Amniotic epithelial cell (primary cell): Measurements from ENCODE around the gene LHFPL2.
"Not testable (repeated sequence)": the region's sequence is repeated elsewhere in the genome, so short reads cannot be mapped to it uniquely, and the experiment has no call there.

Source experiments
- DNase-seq: peaks from one replicate; pipeline ENCODE4 v3.0.0-alpha.2; 2010; ENCODE audit warnings: low read depth

LHFPL2 gene

DNA sequence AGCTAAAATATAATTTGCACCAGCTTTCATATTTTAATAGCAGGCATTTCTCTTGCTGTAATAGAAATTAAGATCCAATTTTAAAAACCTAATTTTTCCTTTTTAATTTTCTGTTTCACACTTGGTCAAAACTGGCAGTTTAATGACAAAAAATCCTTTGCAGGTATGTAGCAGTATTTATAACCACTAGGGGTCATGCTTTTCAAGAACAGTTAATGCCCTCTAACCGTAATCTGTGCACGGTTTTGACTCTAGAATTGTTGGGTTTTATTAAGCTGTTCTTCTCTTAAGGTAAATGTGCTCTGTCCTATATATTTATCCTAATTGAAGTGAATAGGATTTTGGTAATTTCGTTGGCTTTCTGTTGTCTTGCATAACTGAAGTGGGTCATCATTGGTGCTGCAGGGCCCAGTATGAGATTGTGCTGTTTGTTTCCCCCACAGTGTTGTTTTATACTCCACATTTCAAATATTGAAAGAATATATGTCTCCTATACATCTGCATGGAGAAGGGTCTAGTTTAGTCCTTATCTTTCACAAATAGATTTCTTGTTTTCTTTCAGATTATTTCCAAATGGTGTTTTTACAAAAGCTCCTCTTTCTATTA, 180.7 kb downstream of the LHFPL2 start:
- peak; percentile 64 for DNase-seq

DNA sequence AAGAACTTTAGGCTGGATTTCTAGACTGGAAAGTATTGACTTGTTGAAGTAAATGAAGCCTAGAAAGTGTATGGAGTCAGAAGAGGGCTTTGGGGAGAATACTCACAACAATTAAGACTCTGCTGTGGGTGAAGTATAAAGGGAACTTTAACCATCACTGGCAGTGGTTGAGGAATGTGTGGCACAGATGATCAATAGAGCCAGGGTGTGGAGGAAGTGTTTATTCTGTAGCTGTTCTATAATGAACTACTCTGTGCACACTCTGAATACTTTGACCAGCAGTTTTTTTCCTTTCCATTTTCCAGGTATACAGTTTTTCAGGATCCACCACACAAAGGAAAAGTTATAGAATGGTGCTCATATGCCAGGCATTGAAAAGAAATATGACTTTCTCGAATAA, 181.4 kb downstream of the LHFPL2 start:
- DNase-seq = no peak

DNA sequence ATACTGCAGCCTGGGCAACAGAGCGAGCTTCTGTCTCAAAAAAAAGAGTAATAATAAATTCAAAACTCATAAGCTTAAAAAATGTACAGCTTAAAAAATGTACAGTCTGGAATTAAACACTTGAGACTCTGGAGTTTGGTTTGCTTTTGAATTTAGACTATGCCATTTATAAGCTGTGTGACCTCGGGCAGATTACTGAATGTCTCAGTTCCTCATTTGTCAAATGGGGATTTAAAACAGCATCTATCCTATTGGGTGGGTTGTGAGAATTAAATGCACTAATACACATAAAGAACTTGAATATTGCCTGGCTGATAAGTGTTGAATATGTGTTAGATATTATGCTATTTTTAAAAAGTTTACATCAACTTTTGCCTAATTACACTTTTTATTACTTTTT, 189.7 kb downstream of the LHFPL2 start:
- DNase-seq = no peak

GRCh38 chr5:78457507-78457906, 191.1 kb downstream of the LHFPL2 start:
- DNase-seq = not testable (repeated sequence)

DNA sequence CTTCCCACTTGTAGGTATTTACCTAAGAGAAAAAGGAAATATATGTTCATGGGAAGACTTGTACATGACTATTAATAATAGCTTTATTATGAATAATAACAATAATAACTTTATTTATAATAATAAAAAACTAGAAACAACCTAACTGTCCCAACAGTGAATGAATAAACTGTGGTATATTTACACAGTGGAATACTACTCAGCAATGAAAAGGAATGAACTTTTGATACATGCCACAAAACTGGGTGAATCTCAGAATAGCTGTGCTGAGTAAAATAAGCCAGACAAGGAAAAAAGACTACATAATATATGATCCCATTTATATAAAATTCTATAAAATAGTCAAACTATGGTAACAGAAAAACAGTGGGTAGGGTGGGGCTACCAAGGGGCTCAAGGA, 199.5 kb downstream of the LHFPL2 start:
- DNase-seq = no peak

DNA sequence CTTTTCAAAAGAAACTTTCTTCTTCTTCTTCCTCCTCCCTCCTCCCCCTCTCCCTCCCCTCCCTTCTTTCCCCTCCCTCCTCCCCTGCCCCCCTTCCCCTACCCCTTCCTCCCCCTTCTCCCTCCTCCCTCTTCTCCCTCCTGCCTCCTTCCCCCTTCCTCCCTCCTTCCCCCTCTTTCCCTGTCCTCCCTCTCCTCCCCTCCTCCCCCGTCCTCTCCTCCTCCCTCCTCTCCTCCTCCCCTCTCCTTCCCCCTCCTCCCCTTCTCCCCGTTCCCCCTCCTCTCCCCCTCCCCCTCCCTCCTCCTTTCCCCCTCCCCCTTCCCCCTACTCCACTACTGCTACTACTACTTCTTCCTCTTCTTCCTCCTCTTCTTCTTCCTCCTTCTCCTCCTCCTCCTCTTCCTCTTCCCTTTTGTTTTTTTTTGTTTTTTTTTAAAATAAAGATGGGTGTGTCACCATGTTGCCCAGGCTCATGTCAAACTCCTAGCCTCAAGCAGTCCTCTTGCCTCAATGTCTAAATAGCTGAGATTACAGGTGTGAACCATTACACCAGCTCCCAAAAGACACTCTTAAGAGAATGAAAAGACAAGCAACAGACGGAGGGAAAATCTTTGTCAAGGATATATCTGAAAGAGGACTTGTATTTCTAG, 200.7 kb downstream of the LHFPL2 start:
- DNase-seq = no peak
